GM19463 (cell line): ENCODE results near the gene HMCES.

Experiments
- ATAC-seq: cut with Tn5 transposase; IDR thresholded peaks from one replicate; pipeline ENCODE4 v1.9.1; 2021; ENCODE audit warnings: mild to moderate bottlenecking, moderate library complexity; ENCODE audit not compliant: unreplicated experiment

The HMCES gene

GRCh38 chr3:129291236-129291886 is 12.7 kb downstream of the HMCES start:
- no peak for ATAC-seq

DNA sequence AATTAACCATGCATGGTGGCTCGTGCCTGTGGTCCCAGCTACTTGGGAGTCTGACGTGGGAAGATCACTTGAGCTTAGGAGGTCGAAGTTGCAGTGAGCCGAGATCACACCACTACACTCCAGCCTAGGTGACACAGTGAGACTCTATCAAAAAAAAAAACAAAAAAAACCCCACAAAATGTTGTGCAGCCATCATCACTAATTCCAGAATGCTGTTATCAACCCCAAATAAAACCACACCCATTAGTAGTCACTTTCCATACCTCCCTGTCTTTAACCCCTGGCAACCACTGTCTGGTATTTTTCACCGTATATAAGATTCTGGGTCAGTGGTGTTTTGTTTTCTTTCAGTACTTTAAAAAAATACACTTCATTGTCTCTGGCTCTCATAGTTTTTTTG is 16.6 kb downstream of the HMCES start:
- ATAC-seq: no peak

- ATAC-seq: no peak
Observed at GRCh38 chr3:129304146-129304961, 25.7 kb downstream of the HMCES start.

DNA sequence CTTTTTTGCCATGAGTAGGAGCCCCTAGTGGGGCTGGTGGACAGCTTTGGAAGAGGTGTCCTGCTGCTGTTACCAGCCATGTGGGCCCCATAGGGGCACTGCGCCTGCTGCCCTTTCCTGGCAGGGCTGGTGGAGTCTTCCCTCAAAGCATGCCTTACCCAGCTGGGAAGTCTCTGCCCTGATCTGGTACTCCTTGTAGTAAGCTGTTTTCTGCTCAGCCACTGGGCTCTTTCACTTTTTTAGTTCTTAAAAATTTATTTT is 26.2 kb downstream of the HMCES start:
- ATAC-seq: no peak

- ATAC-seq: peak; percentile 40
Observed at GRCh38 chr3:129305592-129306091, 27.0 kb downstream of the HMCES start.

DNA sequence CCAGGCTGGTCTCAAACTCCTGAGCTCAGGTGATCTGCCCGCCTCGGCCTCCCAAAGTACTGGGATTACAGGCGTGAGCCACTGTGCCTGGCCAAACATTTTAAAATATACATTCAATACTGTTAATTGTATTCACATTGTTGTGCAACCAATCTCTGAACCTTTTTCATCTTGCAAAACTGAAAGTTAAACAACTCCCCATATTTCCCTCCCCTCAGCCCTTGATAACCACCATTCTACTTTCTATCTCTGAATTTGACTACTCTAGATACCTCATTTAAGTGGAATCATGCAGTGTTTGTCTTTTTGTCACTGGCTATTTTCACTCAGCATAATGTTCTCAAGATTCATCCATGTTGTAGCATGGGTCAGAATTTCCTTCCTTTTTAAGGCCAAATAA is 30.0 kb downstream of the HMCES start:
- no peak for ATAC-seq

DNA sequence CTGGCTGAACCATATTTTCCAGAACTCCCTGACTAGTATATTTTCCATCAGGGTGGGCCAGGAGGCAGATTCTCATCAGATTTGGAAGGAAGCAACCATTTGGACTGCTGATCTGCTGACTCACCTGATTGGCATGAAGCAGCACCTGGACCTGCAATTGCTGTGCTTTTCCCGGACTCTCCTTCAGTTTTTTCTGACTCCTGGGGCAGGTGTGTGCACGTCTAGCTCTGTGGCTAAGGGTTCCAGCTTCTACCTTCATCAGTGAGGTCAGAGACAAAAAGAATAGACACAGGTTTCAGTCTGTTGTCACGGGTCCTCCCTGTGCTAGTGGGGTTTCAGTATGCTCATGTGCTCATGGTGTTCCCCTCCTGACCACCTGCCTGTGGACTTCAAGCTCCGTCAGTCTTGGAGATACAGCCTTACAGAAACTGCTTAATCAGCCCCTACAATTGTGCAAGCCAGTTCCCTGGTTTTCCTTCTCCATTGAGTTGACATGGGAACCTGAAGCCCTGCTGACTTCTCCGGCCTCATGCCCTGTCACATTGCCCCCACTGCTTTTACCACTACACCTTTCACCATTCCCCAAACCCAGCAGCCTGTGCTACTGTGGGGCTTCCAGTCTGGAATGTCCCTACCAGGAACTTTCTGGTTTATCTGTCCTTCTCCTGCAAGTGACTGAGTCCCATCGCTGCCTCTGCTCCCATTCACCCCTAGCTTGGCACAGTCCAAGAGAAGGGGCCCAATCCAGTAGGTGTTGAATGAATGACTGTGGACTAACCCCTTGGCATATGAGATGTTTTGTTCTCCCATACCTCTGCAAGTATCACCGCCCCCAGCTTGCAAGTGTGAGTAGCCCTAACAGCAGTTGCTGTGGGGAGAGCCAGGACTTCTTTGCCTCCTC is 31.7 kb downstream of the HMCES start:
- ATAC-seq: peak; percentile 52

- no peak for ATAC-seq
Observed at GRCh38 chr3:129311054-129311902, 32.6 kb downstream of the HMCES start.

GRCh38 chr3:129312021-129312639 is 33.5 kb downstream of the HMCES start:
- ATAC-seq: no peak

GRCh38 chr3:129312671-129313414 is 34.2 kb downstream of the HMCES start:
- ATAC-seq: no peak

- ATAC-seq: no peak
Observed at GRCh38 chr3:129313415-129313664, 34.7 kb downstream of the HMCES start.

- ATAC-seq: no peak
Observed at GRCh38 chr3:129313665-129314385, 35.2 kb downstream of the HMCES start.

DNA sequence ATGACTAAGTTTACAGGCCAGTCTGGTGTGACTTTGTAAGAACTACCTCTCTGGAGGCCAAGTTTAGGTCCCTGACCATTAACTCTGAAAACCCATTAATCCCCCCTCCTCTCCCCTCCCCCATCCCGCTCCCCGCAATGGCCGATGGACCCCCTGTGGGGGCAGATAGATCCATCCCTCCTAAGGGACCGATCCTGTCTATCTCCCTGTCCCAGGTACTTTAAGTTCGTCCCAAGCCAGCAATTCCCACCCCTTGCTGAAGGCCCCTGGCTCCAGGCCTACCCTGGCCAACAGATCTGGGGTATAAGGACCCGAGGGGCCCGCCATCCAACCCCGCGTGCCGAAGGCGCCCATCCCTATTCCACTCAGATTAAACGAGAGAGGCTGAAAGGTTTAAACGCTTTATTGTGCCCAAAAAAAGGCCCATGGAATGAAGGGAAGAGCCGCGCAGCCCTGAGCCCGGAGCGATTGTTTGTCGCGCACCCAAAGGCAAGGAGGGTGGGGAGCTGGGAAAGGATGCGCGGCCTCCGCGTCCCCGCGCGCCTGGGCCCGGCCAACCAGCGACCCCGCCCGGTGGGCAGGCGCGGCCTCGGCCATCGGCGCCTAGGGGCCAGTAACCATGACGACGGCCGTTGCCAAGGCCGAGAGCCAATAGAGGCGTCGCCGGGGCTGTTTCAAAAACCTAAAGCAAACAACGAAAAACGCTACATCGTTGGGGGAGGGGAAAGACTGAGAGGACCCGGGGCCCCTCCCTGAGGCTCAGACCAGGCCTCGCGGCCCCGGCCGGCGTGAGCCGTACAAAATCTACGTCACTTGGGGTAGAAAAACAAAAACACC is 35.9 kb downstream of the HMCES start:
- ATAC-seq: peak; percentile 36

GRCh38 chr3:129315223-129315997 is 36.7 kb downstream of the HMCES start:
- no peak for ATAC-seq

- ATAC-seq: no peak
Observed at GRCh38 chr3:129315998-129316247, 37.3 kb downstream of the HMCES start.

- ATAC-seq: peak; percentile 36
Observed at GRCh38 chr3:129316248-129317013, 37.8 kb downstream of the HMCES start.
